ENCODE measurements around the gene MRTO4.
"Not testable (repeated sequence)": the region's sequence is repeated elsewhere in the genome, so short reads cannot be mapped to it uniquely, and the experiment has no call there.

Gene MRTO4

DNA sequence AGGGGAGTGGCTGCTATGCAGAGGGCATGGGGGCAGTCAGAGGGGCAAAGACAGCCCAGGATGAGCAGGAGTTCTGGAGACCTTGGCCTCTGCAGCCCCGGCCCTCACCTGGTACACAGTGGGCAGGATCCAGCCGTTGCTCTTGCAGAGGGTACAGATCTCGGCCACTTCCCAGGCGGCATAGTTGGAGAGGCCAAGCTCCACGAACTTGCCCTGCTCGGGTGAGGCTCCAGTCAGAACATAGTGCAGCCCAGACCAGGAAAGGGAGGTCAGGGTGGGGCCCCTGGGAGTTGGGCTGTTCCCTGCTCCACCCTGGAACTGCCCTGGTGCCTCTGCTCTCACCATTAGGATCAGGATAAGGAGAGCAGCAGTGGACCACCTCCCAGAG, 18.7 kb downstream of the MRTO4 start:
- not testable (repeated sequence) for DNase-seq (ENCODE audit: low spot score)

DNA sequence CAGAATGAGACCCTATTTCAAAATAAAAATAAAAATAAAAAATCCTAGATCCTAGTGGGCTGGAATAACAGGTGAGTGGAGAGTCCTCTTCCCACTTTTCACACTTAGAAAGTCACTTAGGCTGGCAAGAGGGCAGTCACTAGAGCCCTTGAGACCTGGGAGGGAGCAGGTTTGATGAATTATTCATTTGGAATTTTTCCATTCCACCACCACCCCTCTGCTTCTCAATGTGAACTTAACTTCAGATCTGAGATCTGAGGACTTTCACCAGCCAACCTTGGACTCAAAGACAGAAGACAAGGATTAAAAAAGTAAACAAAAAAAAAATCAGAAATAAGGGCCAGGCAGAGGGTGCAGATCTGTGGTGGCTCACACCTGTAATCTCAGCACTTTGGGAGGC, 20.5 kb downstream of the MRTO4 start:
- DNase-seq (ENCODE audit: low spot score): no peak

GRCh38 chr1:19273106-19273843, 21.7 kb downstream of the MRTO4 start:
- DNase-seq (ENCODE audit: low spot score): no peak

GRCh38 chr1:19273844-19274531, 22.4 kb downstream of the MRTO4 start:
- DNase-seq (ENCODE audit: low spot score): not testable (repeated sequence)

DNA sequence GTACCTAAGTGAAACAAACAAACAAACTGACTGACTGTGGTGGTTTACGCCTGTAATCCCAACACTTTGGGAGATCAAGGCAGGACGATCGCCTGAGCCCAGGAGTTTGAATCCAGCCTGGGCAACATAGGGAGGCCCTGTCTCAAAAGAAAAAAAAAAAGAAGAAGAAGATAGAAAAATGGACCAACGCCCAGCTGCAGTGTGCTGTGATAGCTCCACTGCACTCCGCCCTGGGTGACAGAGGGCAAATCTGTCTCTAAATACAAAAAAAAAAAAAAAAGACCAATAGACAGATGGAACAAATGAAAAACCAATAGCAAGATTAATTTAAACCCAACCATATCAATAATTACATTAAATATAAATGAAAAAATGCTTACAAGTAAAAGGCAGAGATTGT, 23.0 kb downstream of the MRTO4 start:
- DNase-seq (ENCODE audit: low spot score): no peak

DNA sequence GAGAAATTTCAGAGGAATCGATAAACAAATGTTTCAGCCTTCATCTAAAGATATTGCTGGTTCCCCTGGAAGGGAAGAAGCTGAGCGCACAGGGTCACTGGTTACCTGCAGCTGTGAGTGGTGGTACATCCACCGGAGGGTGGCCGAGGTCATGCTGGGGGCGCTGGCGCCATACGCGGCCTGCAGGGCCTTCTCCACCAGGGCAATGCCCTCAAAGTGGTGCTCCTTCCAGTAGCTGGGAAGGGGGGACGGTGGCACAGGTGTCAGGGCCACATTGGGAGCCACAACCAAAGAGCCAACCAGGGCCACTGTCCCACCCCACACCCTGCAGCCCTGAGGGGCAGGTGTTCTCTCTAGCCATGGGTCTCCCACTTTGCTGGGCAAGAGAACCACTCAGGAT, 32.3 kb downstream of the MRTO4 start:
- no peak for DNase-seq (ENCODE audit: low spot score)

- no peak for DNase-seq (ENCODE audit: low spot score)
Measured at GRCh38 chr1:19284881-19285280, 33.3 kb downstream of the MRTO4 start.

DNA sequence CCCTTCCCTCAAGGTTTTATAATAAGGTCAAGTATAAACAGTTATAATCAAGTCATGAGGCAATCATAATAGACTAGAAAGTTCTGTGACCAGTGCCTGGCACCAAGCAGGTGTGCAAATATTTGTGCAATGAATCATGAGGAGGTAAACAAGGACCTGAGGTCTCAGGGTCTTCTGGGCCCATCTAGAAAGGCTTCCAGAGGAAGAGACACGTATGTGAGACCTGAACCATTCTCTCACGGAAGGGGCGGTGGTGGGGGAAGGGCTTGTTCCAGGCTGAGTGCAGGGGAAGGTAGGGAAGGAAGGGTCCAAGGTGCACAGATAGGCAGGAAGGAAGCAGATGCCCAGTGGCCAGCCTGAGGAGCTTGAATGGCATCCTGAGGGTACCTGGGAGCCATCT, 33.8 kb downstream of the MRTO4 start:
- not testable (repeated sequence) for DNase-seq (ENCODE audit: low spot score)

DNA sequence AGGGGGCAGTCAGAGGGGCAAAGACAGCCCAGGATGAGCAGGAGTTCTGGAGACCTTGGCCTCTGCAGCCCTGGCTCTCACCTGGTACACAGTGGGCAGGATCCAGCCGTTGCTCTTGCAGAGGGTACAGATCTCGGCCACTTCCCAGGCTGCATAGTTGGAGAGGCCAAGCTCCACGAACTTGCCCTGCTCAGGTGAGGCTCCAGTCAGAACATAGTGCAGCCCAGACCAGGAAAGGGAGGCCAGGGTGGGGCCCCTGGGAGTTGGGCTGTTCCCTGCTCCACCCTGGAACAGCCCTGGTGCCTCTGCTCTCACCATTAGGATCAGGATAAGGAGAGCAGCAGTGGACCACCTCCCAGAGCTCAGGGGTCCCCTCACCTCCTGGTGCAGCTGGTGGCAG, 34.2 kb downstream of the MRTO4 start:
- not testable (repeated sequence) for DNase-seq (ENCODE audit: low spot score)

- no peak for DNase-seq (ENCODE audit: low spot score)
Measured at GRCh38 chr1:19287436-19288185, 36.0 kb downstream of the MRTO4 start.

GRCh38 chr1:19288324-19289241, 37.0 kb downstream of the MRTO4 start, which contains the start of gene AKR7A3:
AKR7A3 (minus strand) TSS chr1:19288770; CDS start chr1:19288709, 61 bp downstream.
- peak; percentile 29 for DNase-seq (ENCODE audit: low spot score)

GRCh38 chr1:19289244-19289643, 37.6 kb downstream of the MRTO4 start:
- DNase-seq (ENCODE audit: low spot score): no peak

GRCh38 chr1:19294638-19295037, 43.0 kb downstream of the MRTO4 start:
- no peak for DNase-seq (ENCODE audit: low spot score)

DNA sequence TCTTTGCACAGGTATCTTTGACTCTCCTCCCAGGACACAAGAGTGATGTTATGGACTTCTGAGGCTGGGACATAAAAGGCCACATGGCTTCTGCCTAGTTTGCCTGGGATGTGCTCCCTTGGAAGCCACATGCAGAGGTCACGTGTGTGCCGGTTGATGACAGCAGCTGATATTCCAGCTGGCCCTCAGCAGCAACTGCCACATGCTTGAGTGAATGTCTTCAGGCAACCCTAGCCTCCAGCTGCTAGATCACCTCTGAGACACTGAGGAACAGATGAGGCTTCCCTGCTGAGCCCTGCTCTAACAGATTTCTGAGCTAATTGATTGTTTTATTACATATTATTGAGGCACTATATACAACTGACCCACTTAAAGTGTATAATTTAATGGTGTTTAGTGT, 48.6 kb downstream of the MRTO4 start:
- DNase-seq (ENCODE audit: low spot score): no peak

GRCh38 chr1:19304081-19304480, 52.5 kb downstream of the MRTO4 start:
- DNase-seq (ENCODE audit: low spot score): not testable (repeated sequence)

DNA sequence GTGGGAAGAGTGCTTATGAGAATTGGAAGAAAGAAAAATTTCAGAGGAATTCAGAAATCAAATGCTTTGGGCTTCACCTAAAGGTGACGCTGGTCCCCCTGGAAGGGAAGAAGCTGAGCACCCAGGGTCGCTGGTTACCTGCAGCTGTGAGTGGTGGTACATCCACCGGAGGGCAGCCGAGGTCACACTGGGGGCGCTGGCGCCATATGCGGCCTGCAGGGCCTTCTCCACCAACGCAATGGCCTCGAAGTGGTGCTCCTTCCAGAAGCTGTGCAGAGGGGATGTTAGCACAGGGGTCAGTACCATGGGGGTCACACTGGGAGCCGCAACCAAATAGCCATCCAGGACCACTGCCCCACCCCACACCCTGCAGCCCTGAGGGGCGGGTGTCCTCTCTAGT, 54.3 kb downstream of the MRTO4 start:
- DNase-seq (ENCODE audit: low spot score): no peak

- DNase-seq (ENCODE audit: low spot score): no peak
Measured at GRCh38 chr1:19306941-19307340, 55.3 kb downstream of the MRTO4 start.

DNA sequence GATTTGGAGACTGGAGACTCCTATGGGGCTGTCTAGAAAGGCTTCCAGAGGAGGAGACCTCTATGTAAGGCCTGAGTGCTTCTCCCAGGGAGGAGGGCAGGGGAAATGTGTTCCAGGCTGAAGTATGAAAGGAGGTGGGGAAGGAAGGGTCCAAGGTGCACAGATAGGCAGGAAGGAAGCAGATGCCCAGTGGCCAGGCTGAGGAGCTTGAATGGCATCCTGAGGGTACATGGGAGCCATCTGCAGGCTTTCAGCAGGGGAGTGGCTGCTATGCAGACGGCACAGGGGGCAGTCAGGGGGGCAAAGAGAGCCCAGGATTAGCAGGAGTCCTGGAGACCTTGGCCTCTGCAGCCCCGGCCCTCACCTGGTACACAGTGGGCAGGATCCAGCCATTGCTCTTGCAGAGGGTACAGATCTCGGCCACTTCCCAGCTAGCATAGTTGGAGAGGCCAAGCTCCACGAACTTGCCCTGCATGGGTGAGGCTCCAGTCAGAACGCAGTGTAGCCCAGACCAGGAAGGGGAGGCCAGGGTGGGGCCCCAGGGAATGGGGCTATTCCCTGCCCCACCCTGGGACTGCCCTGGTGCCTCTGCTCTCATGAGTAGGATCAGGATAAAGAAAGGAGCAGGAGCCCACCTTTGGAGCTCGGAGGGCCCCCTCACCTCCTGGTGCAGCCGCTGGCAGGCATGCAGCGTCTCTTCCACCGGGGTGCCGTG, 56.3 kb downstream of the MRTO4 start:
- no peak for DNase-seq (ENCODE audit: low spot score)

DNA sequence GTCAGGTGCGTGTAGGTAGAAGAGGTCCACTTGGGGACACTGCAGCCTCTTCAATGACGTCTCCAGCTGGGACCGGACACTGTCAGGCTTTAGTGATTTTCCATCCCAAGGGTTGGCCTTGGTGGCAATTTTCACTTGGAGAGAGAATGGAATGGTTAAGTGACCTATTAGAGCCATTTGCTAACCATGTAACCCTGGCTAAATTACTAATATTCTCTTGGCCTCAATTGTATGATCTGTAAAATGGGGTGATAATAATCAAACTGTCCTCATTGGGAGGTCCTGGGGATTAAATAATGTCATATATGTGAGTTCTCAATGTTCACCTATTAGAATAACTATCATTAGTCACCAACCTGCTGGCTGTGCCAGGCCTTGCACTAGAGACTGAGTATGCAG, 56.9 kb downstream of the MRTO4 start:
- no peak for DNase-seq (ENCODE audit: low spot score)

DNA sequence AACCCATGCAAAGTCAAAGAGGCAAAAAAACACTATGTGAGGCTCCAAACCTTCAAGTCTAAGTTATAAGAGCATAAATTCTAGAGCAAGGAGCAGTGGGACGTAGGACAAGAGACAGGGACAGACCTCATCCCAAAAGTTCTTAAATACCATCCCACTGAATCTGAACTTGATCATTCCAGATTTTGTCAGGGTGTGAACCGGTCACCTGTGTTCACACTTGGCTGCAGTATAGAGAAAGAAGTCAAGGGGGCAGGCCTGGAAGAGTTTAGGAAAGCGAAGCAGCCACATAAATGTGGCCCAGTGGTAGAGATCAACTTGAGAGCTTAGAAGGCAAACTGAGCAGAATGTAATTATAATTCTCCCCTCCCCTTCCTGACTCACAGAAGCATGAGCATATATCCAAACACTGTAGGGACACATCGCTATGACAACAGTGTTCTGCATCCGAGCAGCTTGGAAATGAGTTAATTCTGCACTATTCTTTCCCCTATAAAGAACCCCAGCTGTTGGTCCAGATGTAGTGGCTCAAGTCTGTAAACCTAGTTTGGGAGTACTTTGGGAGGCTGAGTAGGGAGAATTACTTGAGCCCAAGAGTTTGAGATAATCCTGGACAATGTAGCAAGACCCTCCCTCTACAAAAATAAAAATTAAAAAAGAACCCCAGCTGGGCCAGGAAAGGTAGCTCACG, 57.7 kb downstream of the MRTO4 start:
- DNase-seq (ENCODE audit: low spot score): no peak
